Thyroid gland (tissue), 4 donors: Measurements from ENCODE around the gene PNPLA5.

Experiments used
- CTCF ChIP-seq, 6 experiments: fragments of 200-600 bp in 3 of 6; fragments of 450-650 bp in 3 of 6; sonication (generic) in 3 of 6; IDR thresholded peaks; one replicate each; pipeline ENCODE4 v1.5.1; 2016 to 2019; ENCODE audit warnings: antibody characterized with exemption in 6 of 6, mild to moderate bottlenecking in 2 of 6, inconsistent platforms in 1 of 6, moderate library complexity in 1 of 6
- POLR2A ChIP-seq, 2 donors: fragments of 450-650 bp; IDR thresholded peaks; one replicate each; pipeline ENCODE4 v1.6.1; 2017; ENCODE audit warnings: antibody characterized with exemption in 2 of 2, mild to moderate bottlenecking in 2 of 2, moderate library complexity in 1 of 2

GRCh38 chr22:43884600-43885318, 7.1 kb downstream of the PNPLA5 start:
- peak; percentile 23 to 67 (median 41) for TF ChIP-seq CTCF (IDR thresholded peaks at IDR 0.05)
- TF ChIP-seq POLR2A (IDR thresholded peaks at IDR 0.05), result no peak
